ENCODE data around the gene HIGD1A.
"Not testable (repeated sequence)": the region's sequence is repeated elsewhere in the genome, so short reads cannot be mapped to it uniquely, and the experiment has no call there.

HIGD1A gene

GRCh38 chr3:42815826-42816225, 11.5 kb upstream of the HIGD1A start:
- H3K9me3 ChIP-seq (ENCODE audit: control insufficient read depth, insufficient read depth, low read length): no peaks in the 10 kb centered on the region
- peaks cover 6% of the 10 kb centered on the region; the same call in 1 of the 2 replicates for H3K4me1 ChIP-seq (ENCODE audit: insufficient read depth, low read length)
- no peaks in the 10 kb centered on the region for H3K36me3 ChIP-seq (ENCODE audit: insufficient read depth, low read length)
- no peak overlapping the region for H3K9ac ChIP-seq (ENCODE audit: low read depth, low read length)

DNA sequence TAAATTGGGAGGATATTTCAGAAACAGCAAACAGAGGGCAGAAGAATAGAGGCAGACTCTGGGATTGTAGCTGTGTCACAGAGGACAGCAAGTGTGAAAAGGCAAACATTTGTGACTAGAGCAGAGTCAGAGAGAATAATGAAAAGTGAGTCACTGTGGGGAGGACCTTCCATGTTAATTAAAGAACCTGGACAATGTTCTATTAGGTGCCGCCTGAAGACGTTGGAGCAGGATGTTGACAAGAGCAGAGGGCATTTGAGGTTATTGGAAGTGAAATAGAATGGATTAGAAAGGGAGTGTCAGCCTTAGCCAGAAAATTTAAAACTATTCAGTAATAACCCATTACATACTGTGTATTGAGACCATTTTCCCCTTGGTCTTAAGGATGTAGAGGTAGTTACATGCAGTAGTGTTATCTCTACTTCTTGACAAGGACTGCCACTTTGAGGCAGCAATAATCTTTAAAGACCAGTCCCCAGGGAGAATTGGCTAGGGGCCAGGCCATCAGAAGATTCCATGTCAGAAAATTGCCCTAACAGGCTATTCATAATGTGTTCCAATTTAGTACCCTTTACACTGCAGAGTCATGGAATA, 10.7 kb upstream of the HIGD1A start:
- Histone ChIP-seq H3K9ac (ENCODE audit: low read depth, low read length) (no peak overlapping the region), H3K9me3 (ENCODE audit: control insufficient read depth, insufficient read depth, low read length) (no peaks in the 10 kb centered on the region), H3K36me3 (ENCODE audit: insufficient read depth, low read length) (no peaks in the 10 kb centered on the region), H3K4me1 (ENCODE audit: insufficient read depth, low read length) (peaks cover 6% of the 10 kb centered on the region; the same call in 1 of the 2 replicates)

DNA sequence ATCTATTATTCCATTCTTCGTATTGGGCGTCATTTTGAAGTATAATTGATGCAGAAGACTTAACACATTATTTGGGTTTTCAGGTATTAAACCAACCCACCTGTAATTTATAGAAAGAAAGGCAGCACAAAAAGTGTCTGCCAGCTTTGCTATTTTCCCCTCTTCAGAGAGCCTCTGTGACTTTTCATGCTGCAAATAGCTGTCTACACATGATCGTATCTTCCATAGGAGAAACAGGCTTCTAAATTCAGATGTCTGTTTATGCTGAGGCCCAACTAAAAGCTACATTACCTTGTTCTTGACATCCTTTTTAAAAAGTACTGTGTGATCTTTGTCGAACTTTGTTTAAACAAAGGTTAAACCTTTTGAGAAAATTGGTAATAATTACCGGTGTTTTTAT, 10.0 kb upstream of the HIGD1A start:
- Histone ChIP-seq H3K9me3 (ENCODE audit: control insufficient read depth, insufficient read depth, low read length) (no peaks in the 10 kb centered on the region), H3K36me3 (ENCODE audit: insufficient read depth, low read length) (no peaks in the 10 kb centered on the region), H3K4me1 (ENCODE audit: insufficient read depth, low read length) (0 out of 2 replicates have a peak, but pooled peaks cover 3% of the 10 kb centered on the region), H3K9ac (ENCODE audit: low read depth, low read length) (no peak overlapping the region)

- H3K4me1 ChIP-seq (ENCODE audit: insufficient read depth, low read length); H3K36me3 ChIP-seq (ENCODE audit: insufficient read depth, low read length); H3K9me3 ChIP-seq (ENCODE audit: control insufficient read depth, insufficient read depth, low read length); H3K9ac ChIP-seq (ENCODE audit: low read depth, low read length): not testable (repeated sequence)
These were observed 7.0 kb upstream of the HIGD1A start for GRCh38 chr3:42811118-42811883.

GRCh38 chr3:42810706-42811105, 6.4 kb upstream of the HIGD1A start:
- not testable (repeated sequence) for H3K36me3 ChIP-seq (ENCODE audit: insufficient read depth, low read length); H3K9me3 ChIP-seq (ENCODE audit: control insufficient read depth, insufficient read depth, low read length); H3K4me1 ChIP-seq (ENCODE audit: insufficient read depth, low read length); H3K9ac ChIP-seq (ENCODE audit: low read depth, low read length)

- Histone ChIP-seq H3K9me3 (ENCODE audit: control insufficient read depth, insufficient read depth, low read length) (no peaks in the 10 kb centered on the region), H3K9ac (ENCODE audit: low read depth, low read length) (no peak within 1 kb of the TSS), H3K36me3 (ENCODE audit: insufficient read depth, low read length) (no peaks in the 10 kb centered on the region), H3K4me1 (ENCODE audit: insufficient read depth, low read length) (no peaks in the 10 kb centered on the region)
These were observed 4.9 kb upstream of the HIGD1A start, which contains the start of gene ACKR2 for GRCh38 chr3:42809202-42809601. Gene ACKR2, plus strand, starts transcription at chr3:42809445. Its CDS starts 55,058 bp downstream, at chr3:42864503.

GRCh38 chr3:42807929-42808328, 3.6 kb upstream of the HIGD1A start:
- H3K36me3 ChIP-seq (ENCODE audit: insufficient read depth, low read length): no peaks in the 10 kb centered on the region
- H3K9me3 ChIP-seq (ENCODE audit: control insufficient read depth, insufficient read depth, low read length): no peaks in the 10 kb centered on the region
- no peak overlapping the region for H3K9ac ChIP-seq (ENCODE audit: low read depth, low read length)
- H3K4me1 ChIP-seq (ENCODE audit: insufficient read depth, low read length): no peaks in the 10 kb centered on the region

- Histone ChIP-seq H3K4me1 (ENCODE audit: insufficient read depth, low read length) (0 out of 2 replicates have a peak, but pooled peaks cover 5% of the 10 kb centered on the region), H3K9me3 (ENCODE audit: control insufficient read depth, insufficient read depth, low read length) (no peaks in the 10 kb centered on the region), H3K9ac (ENCODE audit: low read depth, low read length) (peak overlapping the region; percentile 79; the same call in 1 of the 2 replicates), H3K36me3 (ENCODE audit: insufficient read depth, low read length) (no peaks in the 10 kb centered on the region)
These were observed 991 bp upstream of the HIGD1A start for GRCh38 chr3:42805141-42805821.

DNA sequence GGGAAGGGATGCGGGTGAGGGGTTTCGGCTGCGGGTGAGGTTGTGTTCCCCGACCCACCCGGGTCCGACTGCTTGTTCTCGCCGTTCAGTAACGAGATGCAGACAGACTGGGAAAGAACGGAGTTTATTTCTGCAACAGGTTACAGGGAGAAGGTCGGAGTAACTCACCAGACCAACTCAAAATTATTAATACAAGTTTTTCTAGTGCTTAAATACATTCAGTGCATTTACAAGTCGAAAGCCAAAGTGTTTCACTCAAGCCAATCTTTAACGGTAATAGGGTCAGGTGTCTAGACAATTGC, 492 bp upstream of the HIGD1A start:
- peak overlapping the region; percentile 79 for H3K9ac ChIP-seq (ENCODE audit: low read depth, low read length)
- H3K9me3 ChIP-seq (ENCODE audit: control insufficient read depth, insufficient read depth, low read length): no peaks in the 10 kb centered on the region
- H3K36me3 ChIP-seq (ENCODE audit: insufficient read depth, low read length): no peaks in the 10 kb centered on the region
- H3K4me1 ChIP-seq (ENCODE audit: insufficient read depth, low read length): 0 out of 2 replicates have a peak, but pooled peaks cover 5% of the 10 kb centered on the region

GRCh38 chr3:42803414-42804105, 730 bp downstream of the HIGD1A start:
- no peaks in the 10 kb centered on the region for H3K36me3 ChIP-seq (ENCODE audit: insufficient read depth, low read length)
- H3K9ac ChIP-seq (ENCODE audit: low read depth, low read length): peak overlapping the region; percentile 79
- peaks cover 12% of the 10 kb centered on the region; the same call in 1 of the 2 replicates for H3K4me1 ChIP-seq (ENCODE audit: insufficient read depth, low read length)
- no peaks in the 10 kb centered on the region for H3K9me3 ChIP-seq (ENCODE audit: control insufficient read depth, insufficient read depth, low read length)

DNA sequence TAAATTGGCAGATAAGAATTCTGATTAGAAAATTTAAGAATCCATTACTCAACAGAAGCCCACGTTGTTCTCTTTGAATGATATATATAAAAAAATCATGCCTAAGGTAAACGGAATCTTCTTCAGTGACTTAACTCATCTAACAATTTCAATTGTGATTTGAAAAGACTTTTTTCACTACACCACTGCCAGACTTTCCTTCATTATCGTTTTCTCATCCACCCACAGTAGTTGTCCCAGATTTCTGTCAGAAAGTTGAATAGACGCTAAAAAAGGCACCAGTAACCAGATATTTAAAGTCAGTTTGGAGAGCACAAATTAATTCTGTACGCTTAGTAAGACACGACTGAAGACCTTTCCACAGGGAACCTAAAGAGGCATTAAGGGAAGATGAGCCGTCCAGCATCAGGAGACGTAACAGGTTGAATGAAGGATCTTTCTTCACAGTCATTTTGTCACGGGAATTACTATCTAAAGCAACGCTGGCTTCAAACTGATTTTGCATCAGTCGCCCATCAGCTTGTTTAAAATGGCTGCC, 1.3 kb downstream of the HIGD1A start:
- Histone ChIP-seq H3K4me1 (ENCODE audit: insufficient read depth, low read length) (peaks cover 12% of the 10 kb centered on the region; the same call in 1 of the 2 replicates), H3K36me3 (ENCODE audit: insufficient read depth, low read length) (no peaks in the 10 kb centered on the region), H3K9ac (ENCODE audit: low read depth, low read length) (peak overlapping the region; percentile 79), H3K9me3 (ENCODE audit: control insufficient read depth, insufficient read depth, low read length) (no peaks in the 10 kb centered on the region)

GRCh38 chr3:42801784-42802183, 2.5 kb downstream of the HIGD1A start:
- Histone ChIP-seq H3K9ac (ENCODE audit: low read depth, low read length) (no peak overlapping the region), H3K36me3 (ENCODE audit: insufficient read depth, low read length) (no peaks in the 10 kb centered on the region), H3K4me1 (ENCODE audit: insufficient read depth, low read length) (peaks cover 12% of the 10 kb centered on the region; the same call in 1 of the 2 replicates), H3K9me3 (ENCODE audit: control insufficient read depth, insufficient read depth, low read length) (no peaks in the 10 kb centered on the region)

GRCh38 chr3:42801048-42801620, 3.2 kb downstream of the HIGD1A start:
- H3K9me3 ChIP-seq (ENCODE audit: control insufficient read depth, insufficient read depth, low read length): no peaks in the 10 kb centered on the region
- no peak overlapping the region for H3K9ac ChIP-seq (ENCODE audit: low read depth, low read length)
- no peaks in the 10 kb centered on the region for H3K36me3 ChIP-seq (ENCODE audit: insufficient read depth, low read length)
- H3K4me1 ChIP-seq (ENCODE audit: insufficient read depth, low read length): peaks cover 12% of the 10 kb centered on the region; the same call in 1 of the 2 replicates

DNA sequence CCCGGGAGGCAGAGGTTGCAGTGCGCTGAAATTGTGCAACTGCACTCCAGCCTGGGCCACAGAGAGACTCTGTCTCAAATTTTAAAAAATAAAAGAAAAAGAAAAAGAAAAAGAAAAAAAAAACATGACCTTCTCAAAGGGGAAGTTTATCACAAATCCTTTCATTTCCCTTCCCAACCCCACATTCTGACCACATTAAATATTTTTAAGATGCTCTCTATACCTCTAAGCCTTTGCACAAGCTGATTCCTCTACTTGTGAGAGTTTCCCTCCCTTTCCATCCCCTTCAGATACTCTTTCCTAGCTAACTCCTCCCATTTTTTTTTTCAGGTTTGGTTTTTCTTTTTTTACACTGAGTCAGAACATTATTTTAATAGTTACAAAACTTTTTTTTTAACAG, 4.0 kb downstream of the HIGD1A start:
- peaks cover 12% of the 10 kb centered on the region; the same call in 1 of the 2 replicates for H3K4me1 ChIP-seq (ENCODE audit: insufficient read depth, low read length)
- H3K9ac ChIP-seq (ENCODE audit: low read depth, low read length): no peak overlapping the region
- no peaks in the 10 kb centered on the region for H3K36me3 ChIP-seq (ENCODE audit: insufficient read depth, low read length)
- H3K9me3 ChIP-seq (ENCODE audit: control insufficient read depth, insufficient read depth, low read length): no peaks in the 10 kb centered on the region

Measured in ES-I3 (cell line).